SH-SY5Y (cell line): ENCODE data around the gene DAP.

Source experiments
- GATA2 ChIP-seq: IDR thresholded peaks from 2 replicates; pipeline ENCODE4 v1.6.1; 2011; ENCODE audit warnings: mild to moderate bottlenecking, low read depth, low read length
- GATA3 ChIP-seq: IDR thresholded peaks from 2 replicates; pipeline ENCODE4 v1.6.1; 2011; ENCODE audit warnings: low read depth, mild to moderate bottlenecking, low read length, moderate library complexity

DNA sequence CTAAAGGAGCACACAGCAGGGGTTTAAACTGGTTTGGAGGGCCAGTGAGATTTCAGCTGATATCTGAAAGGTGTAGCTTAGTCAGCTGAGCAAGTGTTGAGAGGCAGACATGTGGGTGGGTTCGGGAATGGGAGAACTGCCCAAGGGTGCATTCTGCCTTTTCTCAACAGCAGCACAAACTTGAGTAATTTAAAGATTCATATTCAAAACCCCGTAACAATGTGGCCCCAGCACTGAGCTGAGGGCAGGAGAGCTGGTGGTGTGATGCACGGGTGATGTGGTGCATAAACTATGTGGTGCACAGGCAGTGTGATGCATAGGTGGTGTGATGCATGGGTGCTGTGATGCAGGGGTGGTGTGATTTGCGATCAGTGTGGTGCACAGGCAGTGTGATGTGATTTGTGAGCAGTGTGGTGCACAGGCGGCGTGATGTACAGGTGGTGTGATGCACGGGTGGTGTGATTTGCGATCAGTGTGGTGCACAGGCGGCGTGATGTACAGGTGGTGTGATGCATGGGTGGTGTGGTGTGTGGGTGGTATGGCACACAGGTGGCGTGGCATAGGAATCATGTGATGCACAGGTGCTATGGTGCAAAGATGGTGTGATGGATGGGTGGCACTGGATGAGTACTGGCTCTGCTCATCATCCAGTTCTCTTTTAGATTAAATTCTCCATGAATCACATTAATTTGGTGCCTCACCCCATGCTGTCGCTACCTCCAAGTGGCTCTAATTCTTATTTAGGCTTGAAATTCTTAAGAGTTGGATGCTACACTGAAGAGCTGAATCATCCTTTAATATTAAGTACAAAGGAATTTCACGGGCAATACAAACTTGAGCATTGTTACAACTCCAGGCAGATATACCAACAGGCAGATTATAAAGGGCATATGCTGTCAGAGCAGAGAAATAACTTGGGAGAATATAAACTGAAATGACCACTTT lies 53.6 kb downstream of the DAP start:
- no peak for TF ChIP-seq GATA3
- no peak for TF ChIP-seq GATA2
